GM23338 (cell line): Measurements from ENCODE around the gene SYTL1. TPM values are rescaled to one million over a fixed set of nuclear protein-coding genes. Genes with fewer than 3 reads are reported as not detected.

Experiments used
- ATAC-seq: fragments of 200-7000 bp; cut with Tn5 transposase; 3 replicates; pipeline ENCODE4 v1.9.1; 2020
- DNase-seq: peaks from one replicate; pipeline ENCODE4 v3.0.0-alpha.2; 2015; ENCODE audit warnings: low spot score
- H2AFZ ChIP-seq: fragments of 200-600 bp; sonication (generic); 2 replicates; pipeline ENCODE4 v1.8.0; 2016; ENCODE audit warnings: antibody characterized with exemption, mild to moderate bottlenecking, moderate library complexity
- H3F3A ChIP-seq: fragments of 200-600 bp; sonication (generic); replicated peaks from 2 replicates; pipeline ENCODE4 v1.8.0; 2017; ENCODE audit warnings: antibody characterized with exemption, mixed run types, low read depth
- H3K27ac ChIP-seq: fragments of 200-600 bp; sonication (generic); 2 replicates; pipeline ENCODE4 v1.6.1; 2016; ENCODE audit warnings: low read depth
- H3K27me3 ChIP-seq: fragments of 200-600 bp; sonication (generic); 2 replicates; pipeline ENCODE4 v1.8.0; 2016; ENCODE audit warnings: mild to moderate bottlenecking, mixed run types, moderate library complexity; ENCODE audit not compliant: insufficient read depth
- H3K36me3 ChIP-seq: fragments of 200-600 bp; sonication (generic); 2 replicates; pipeline ENCODE4 v1.8.0; 2016; ENCODE audit warnings: mild to moderate bottlenecking; ENCODE audit not compliant: insufficient read depth
- H3K4me1 ChIP-seq: fragments of 200-600 bp; sonication (generic); 2 replicates; pipeline ENCODE4 v1.8.0; 2016; ENCODE audit warnings: mild to moderate bottlenecking, moderate library complexity; ENCODE audit not compliant: insufficient read depth
- H3K4me2 ChIP-seq: fragments of 200-600 bp; sonication (generic); 2 replicates; pipeline ENCODE4 v1.7.1; 2017; ENCODE audit warnings: mixed run types
- H3K4me3 ChIP-seq: fragments of 200-600 bp; sonication (generic); 2 replicates; pipeline ENCODE4 v1.6.1; 2016; ENCODE audit warnings: mixed run types
- H3K79me2 ChIP-seq: fragments of 200-600 bp; sonication (generic); replicated peaks from 2 replicates; pipeline ENCODE4 v1.8.0; 2017; ENCODE audit warnings: mild to moderate bottlenecking; ENCODE audit not compliant: insufficient read depth
- H3K9me2 ChIP-seq: fragments of 200-600 bp; sonication (generic); 2 replicates; pipeline ENCODE4 v1.8.0; 2017; ENCODE audit not compliant: insufficient read depth
- H4K20me1 ChIP-seq: fragments of 200-600 bp; sonication (generic); replicated peaks from 2 replicates; pipeline ENCODE4 v1.8.0; 2017; ENCODE audit warnings: mild to moderate bottlenecking; ENCODE audit not compliant: insufficient read depth
- H3K27ac Mint-ChIP-seq: 2 replicates; pipeline ENCODE4 v1.8.0; 2020; ENCODE audit warnings: inconsistent platforms, mild to moderate bottlenecking, moderate library complexity, mixed read lengths
- H3K27me3 Mint-ChIP-seq: 3 replicates; pipeline ENCODE4 v1.8.0; 2022; ENCODE audit warnings: low read depth, mild to moderate bottlenecking, moderate library complexity, mixed read lengths, inconsistent platforms; ENCODE audit not compliant: insufficient read depth, poor library complexity
- H3K36me3 Mint-ChIP-seq: 3 replicates; pipeline ENCODE4 v1.8.0; 2021; ENCODE audit warnings: low read depth, mild to moderate bottlenecking, inconsistent platforms, moderate library complexity, mixed read lengths
- H3K4me1 Mint-ChIP-seq: 3 replicates; pipeline ENCODE4 v1.8.0; 2020; ENCODE audit warnings: mild to moderate bottlenecking, inconsistent platforms, mixed read lengths
- H3K4me3 Mint-ChIP-seq: 3 replicates; pipeline ENCODE4 v1.8.0; 2021; ENCODE audit warnings: moderate library complexity, mild to moderate bottlenecking, inconsistent platforms, mixed read lengths
- H3K9me3 Mint-ChIP-seq: 3 replicates; pipeline ENCODE4 v1.8.0; 2020; ENCODE audit warnings: moderate library complexity, mild to moderate bottlenecking, inconsistent platforms, mixed read lengths
- CREB1 ChIP-seq: fragments of 250-450 bp; sonication (Bioruptor Pico); IDR thresholded peaks from 2 replicates; pipeline ENCODE4 v1.5.0; 2020; ENCODE audit warnings: low read depth, mild to moderate bottlenecking, moderate library complexity
- EZH2 ChIP-seq: fragments of 200-600 bp; sonication (generic); IDR thresholded peaks from one replicate; pipeline ENCODE4 v1.8.0; 2017; ENCODE audit warnings: antibody characterized with exemption, mild to moderate bottlenecking, low read depth; ENCODE audit not compliant: unreplicated experiment
- EZH2phosphoT487 ChIP-seq: fragments of 200-600 bp; sonication (generic); IDR thresholded peaks from one replicate; pipeline ENCODE4 v1.8.1; 2018; ENCODE audit warnings: antibody characterized with exemption; ENCODE audit not compliant: unreplicated experiment
- JUNB ChIP-seq: IDR thresholded peaks from one replicate; pipeline ENCODE4 v1.6.1; 2016; ENCODE audit warnings: antibody characterized with exemption; ENCODE audit not compliant: unreplicated experiment
- NANOG ChIP-seq: IDR thresholded peaks from 2 replicates; pipeline ENCODE4 v1.6.1; 2016; ENCODE audit warnings: antibody characterized with exemption, borderline replicate concordance
- POLR2AphosphoS5 ChIP-seq: IDR thresholded peaks from 2 replicates; pipeline ENCODE4 v1.6.1; 2016; ENCODE audit warnings: antibody characterized with exemption, low read depth
- STAT1 ChIP-seq: IDR thresholded peaks from one replicate; pipeline ENCODE4 v1.6.1; 2016; ENCODE audit warnings: antibody characterized with exemption; ENCODE audit not compliant: unreplicated experiment
- ZNF114 ChIP-seq: fragments of 250-450 bp; sonication (Bioruptor Pico); IDR thresholded peaks from 2 replicates; pipeline ENCODE4 v1.5.0; 2020; ENCODE audit warnings: mild to moderate bottlenecking, moderate library complexity
- ZNF331 ChIP-seq: fragments of 250-450 bp; sonication (Bioruptor Pico); IDR thresholded peaks from 2 replicates; pipeline ENCODE4 v1.5.0; 2020; ENCODE audit warnings: low read depth, mild to moderate bottlenecking, moderate library complexity
- ZNF462 ChIP-seq: fragments of 250-450 bp; sonication (Bioruptor Pico); IDR thresholded peaks from 2 replicates; pipeline ENCODE4 v1.5.0; 2020; ENCODE audit warnings: mild to moderate bottlenecking, moderate library complexity
- polyA plus RNA-seq: library from polyadenylated mRNA; unstranded; fragments of >200 nt; fragmentation: Nextera tagmentation; extraction: Ambion mirVana; gene quantifications from 2 replicates; pipeline ENCODE4 v1.2.1, GENCODE V29; 2016
- total RNA-seq: library from RNA; depleted of rRNA; stranded (reverse); fragments of >200 nt; shearing (Covaris generic); gene quantifications from 2 replicates; pipeline ENCODE4 v1.2.3, GENCODE V29; 2014
- TF ChIP-seq, protein P1 (sequence below), 2 experiments: fragments of 200-600 bp in 1 of 2; sonication (generic) in 1 of 2; conservative IDR thresholded peaks; 2 replicates each; pipeline versions ENCODE4 v1.5.1 to v1.6.1; 2016 to 2017; ENCODE audit warnings: antibody characterized with exemption in 2 of 2, low read depth in 2 of 2, mild to moderate bottlenecking in 2 of 2, moderate library complexity in 1 of 2
- TF ChIP-seq, protein P2 (sequence below): IDR thresholded peaks from 2 replicates; pipeline ENCODE4 v1.6.1; 2016; ENCODE audit warnings: antibody characterized with exemption
- TF ChIP-seq, protein P3 (sequence below): IDR thresholded peaks from one replicate; pipeline ENCODE4 v1.6.1; 2018; ENCODE audit warnings: antibody characterized with exemption; ENCODE audit not compliant: unreplicated experiment

Gene SYTL1
- total and polyA plus RNA-seq, 2 experiments from 2014 or later: 4.9 to 12.3 TPM

- H3K4me1 ChIP-seq: peaks cover 17% of the 10 kb centered on the region; the same call in 1 of the 2 replicates
- TF ChIP-seq, protein P1, sequence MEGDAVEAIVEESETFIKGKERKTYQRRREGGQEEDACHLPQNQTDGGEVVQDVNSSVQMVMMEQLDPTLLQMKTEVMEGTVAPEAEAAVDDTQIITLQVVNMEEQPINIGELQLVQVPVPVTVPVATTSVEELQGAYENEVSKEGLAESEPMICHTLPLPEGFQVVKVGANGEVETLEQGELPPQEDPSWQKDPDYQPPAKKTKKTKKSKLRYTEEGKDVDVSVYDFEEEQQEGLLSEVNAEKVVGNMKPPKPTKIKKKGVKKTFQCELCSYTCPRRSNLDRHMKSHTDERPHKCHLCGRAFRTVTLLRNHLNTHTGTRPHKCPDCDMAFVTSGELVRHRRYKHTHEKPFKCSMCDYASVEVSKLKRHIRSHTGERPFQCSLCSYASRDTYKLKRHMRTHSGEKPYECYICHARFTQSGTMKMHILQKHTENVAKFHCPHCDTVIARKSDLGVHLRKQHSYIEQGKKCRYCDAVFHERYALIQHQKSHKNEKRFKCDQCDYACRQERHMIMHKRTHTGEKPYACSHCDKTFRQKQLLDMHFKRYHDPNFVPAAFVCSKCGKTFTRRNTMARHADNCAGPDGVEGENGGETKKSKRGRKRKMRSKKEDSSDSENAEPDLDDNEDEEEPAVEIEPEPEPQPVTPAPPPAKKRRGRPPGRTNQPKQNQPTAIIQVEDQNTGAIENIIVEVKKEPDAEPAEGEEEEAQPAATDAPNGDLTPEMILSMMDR (conservative IDR thresholded peaks at IDR 0.05; ENCODE audit: low read depth in 2 of 2): no peak
- no peak for TF ChIP-seq ZNF462 (CRISPR knock-in tag)
- no peak for TF ChIP-seq ZNF114
- TF ChIP-seq NANOG: no peak
- TF ChIP-seq JUNB: no peak
- TF ChIP-seq EZH2phosphoT487: no peak
- TF ChIP-seq ZNF331 (CRISPR knock-in tag): no peak
- TF ChIP-seq, protein P2, sequence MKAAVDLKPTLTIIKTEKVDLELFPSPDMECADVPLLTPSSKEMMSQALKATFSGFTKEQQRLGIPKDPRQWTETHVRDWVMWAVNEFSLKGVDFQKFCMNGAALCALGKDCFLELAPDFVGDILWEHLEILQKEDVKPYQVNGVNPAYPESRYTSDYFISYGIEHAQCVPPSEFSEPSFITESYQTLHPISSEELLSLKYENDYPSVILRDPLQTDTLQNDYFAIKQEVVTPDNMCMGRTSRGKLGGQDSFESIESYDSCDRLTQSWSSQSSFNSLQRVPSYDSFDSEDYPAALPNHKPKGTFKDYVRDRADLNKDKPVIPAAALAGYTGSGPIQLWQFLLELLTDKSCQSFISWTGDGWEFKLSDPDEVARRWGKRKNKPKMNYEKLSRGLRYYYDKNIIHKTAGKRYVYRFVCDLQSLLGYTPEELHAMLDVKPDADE: no peak
- TF ChIP-seq, protein P3, sequence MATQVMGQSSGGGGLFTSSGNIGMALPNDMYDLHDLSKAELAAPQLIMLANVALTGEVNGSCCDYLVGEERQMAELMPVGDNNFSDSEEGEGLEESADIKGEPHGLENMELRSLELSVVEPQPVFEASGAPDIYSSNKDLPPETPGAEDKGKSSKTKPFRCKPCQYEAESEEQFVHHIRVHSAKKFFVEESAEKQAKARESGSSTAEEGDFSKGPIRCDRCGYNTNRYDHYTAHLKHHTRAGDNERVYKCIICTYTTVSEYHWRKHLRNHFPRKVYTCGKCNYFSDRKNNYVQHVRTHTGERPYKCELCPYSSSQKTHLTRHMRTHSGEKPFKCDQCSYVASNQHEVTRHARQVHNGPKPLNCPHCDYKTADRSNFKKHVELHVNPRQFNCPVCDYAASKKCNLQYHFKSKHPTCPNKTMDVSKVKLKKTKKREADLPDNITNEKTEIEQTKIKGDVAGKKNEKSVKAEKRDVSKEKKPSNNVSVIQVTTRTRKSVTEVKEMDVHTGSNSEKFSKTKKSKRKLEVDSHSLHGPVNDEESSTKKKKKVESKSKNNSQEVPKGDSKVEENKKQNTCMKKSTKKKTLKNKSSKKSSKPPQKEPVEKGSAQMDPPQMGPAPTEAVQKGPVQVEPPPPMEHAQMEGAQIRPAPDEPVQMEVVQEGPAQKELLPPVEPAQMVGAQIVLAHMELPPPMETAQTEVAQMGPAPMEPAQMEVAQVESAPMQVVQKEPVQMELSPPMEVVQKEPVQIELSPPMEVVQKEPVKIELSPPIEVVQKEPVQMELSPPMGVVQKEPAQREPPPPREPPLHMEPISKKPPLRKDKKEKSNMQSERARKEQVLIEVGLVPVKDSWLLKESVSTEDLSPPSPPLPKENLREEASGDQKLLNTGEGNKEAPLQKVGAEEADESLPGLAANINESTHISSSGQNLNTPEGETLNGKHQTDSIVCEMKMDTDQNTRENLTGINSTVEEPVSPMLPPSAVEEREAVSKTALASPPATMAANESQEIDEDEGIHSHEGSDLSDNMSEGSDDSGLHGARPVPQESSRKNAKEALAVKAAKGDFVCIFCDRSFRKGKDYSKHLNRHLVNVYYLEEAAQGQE: no peak
- no peak for TF ChIP-seq EZH2
- no peak for TF ChIP-seq POLR2AphosphoS5
- TF ChIP-seq STAT1: no peak
- TF ChIP-seq CREB1: no peak
- no peaks in the 10 kb centered on the region; the same call in 1 of the 2 replicates for H3K36me3 ChIP-seq
- Mint-ChIP-seq H3K27ac (no peak overlapping the region; the same call in 1 of the 2 replicates), H3K36me3 (peaks cover 19% of the 10 kb centered on the region), H3K4me1 (peaks cover 32% of the 10 kb centered on the region), H3K4me3 (no peak overlapping the region), H3K9me3 (no peaks in the 10 kb centered on the region), H3K27me3 (peaks cover 15% of the 10 kb centered on the region)
- no peak overlapping the region for H2AFZ ChIP-seq
- H3K79me2 ChIP-seq: no peaks in the 10 kb centered on the region
- H3K27me3 ChIP-seq: no peaks in the 10 kb centered on the region
- H3K4me2 ChIP-seq: no peak overlapping the region
- H3K9me2 ChIP-seq: no peaks in the 10 kb centered on the region
- DNase-seq (no peak), ATAC-seq (no peak)
- H3K27ac ChIP-seq: no peak overlapping the region
- H3F3A ChIP-seq: peaks cover 5% of the 10 kb centered on the region; the same call in 1 of the 2 replicates
- no peaks in the 10 kb centered on the region for H4K20me1 ChIP-seq
- H3K4me3 ChIP-seq: no peak overlapping the region
Measured at GRCh38 chr1:27339213-27339612, 2.6 kb upstream of the SYTL1 start.
